H1 (cell line): ENCODE results near the gene DLGAP5. TPM values are rescaled to one million over a fixed set of nuclear protein-coding genes. Genes with fewer than 3 reads are reported as not detected.

Source experiments
- CTCF ChIA-PET: fragments of 300-600 bp; sonication (Branson Sonifier 250); formaldehyde crosslinking; loops from one replicate; lab custom pipeline; 2021; ENCODE audit not compliant: partially characterized antibody; lab: Charles Lee
- POLR2A ChIA-PET: fragments of 300-600 bp; sonication (Branson Sonifier 250); formaldehyde crosslinking; loops from one replicate; lab custom pipeline; 2021; ENCODE audit warnings: inconsistent platforms; ENCODE audit not compliant: partially characterized antibody; lab: Charles Lee
- DNase-seq, 2 experiments: peaks; one replicate each; pipeline versions ENCODE4 v3.0.0 to v3.0.0-alpha.2; 2010 to 2022; ENCODE audit warnings: low spot score in 2 of 2, low read depth in 1 of 2, mixed read lengths in 1 of 2
- FAIRE-seq: peaks from 2 replicates; lab custom pipeline; 2011; peaks lifted over from hg19 to GRCh38; lab: Jason Lieb, UNC
- H2AFZ ChIP-seq: 2 replicates; pipeline ENCODE4 v1.8.1; 2012; ENCODE audit warnings: low read length, inconsistent platforms
- H2AK5ac ChIP-seq: 2 replicates; pipeline ENCODE4 v1.6.1; 2013; ENCODE audit warnings: low read depth, low read length
- H2BK120ac ChIP-seq: replicated peaks from 2 replicates; pipeline ENCODE3; 2013; ENCODE audit warnings: low read depth, low read length, inconsistent platforms
- H2BK12ac ChIP-seq: 2 replicates; pipeline ENCODE4 v1.6.1; 2013; ENCODE audit warnings: low read depth, low read length
- H2BK15ac ChIP-seq: 2 replicates; pipeline ENCODE4 v1.6.1; 2013; ENCODE audit warnings: low read length
- H2BK20ac ChIP-seq: 2 replicates; pipeline ENCODE4 v1.6.1; 2013; ENCODE audit warnings: low read length
- H2BK5ac ChIP-seq: 2 replicates; pipeline ENCODE4 v1.6.1; 2013; ENCODE audit warnings: low read depth, low read length
- H3K14ac ChIP-seq: 2 replicates; pipeline ENCODE4 v1.6.1; 2013; ENCODE audit warnings: inconsistent platforms; ENCODE audit not compliant: insufficient read length
- H3K18ac ChIP-seq: 2 replicates; pipeline ENCODE4 v1.6.1; 2013; ENCODE audit warnings: low read length; ENCODE audit errors: extremely low read depth
- H3K23ac ChIP-seq: 2 replicates; pipeline ENCODE4 v1.6.1; 2013; ENCODE audit warnings: inconsistent platforms; ENCODE audit not compliant: insufficient read length
- H3K23me2 ChIP-seq: 2 replicates; pipeline ENCODE4 v1.6.1; 2013; ENCODE audit warnings: low read depth, low read length
- H3K27ac ChIP-seq: 2 replicates; pipeline ENCODE4 v1.6.1; 2011; ENCODE audit warnings: low read depth, low read length, inconsistent platforms
- H3K27me3 ChIP-seq, 4 experiments: replicated peaks in 1 of 4; 1 replicate in 1 of 4; 2 replicates in 3 of 4; pipeline versions ENCODE4 v1.6.1 to v1.8.1; 2011 to 2013; ENCODE audit warnings: low read length in 3 of 4, mild to moderate bottlenecking in 3 of 4, inconsistent platforms in 2 of 4, mixed read lengths in 2 of 4, moderate library complexity in 1 of 4; ENCODE audit not compliant: control insufficient read depth in 3 of 4, insufficient read depth in 3 of 4; ENCODE audit errors: extremely low read depth in 1 of 4
- H3K36me3 ChIP-seq, 4 experiments: 2 replicates each; pipeline versions ENCODE4 v1.6.1 to v1.8.1; 2011 to 2013; ENCODE audit warnings: mild to moderate bottlenecking in 4 of 4, low read length in 3 of 4, moderate library complexity in 2 of 4, control low read depth in 1 of 4, inconsistent platforms in 1 of 4; ENCODE audit not compliant: insufficient read depth in 4 of 4, control insufficient read depth in 2 of 4
- H3K4ac ChIP-seq: replicated peaks from 2 replicates; pipeline ENCODE3; 2013; ENCODE audit warnings: low read length, low read depth, mixed read lengths, inconsistent platforms; ENCODE audit not compliant: insufficient read length
- H3K4me1 ChIP-seq, 4 experiments: replicated peaks in 1 of 4; 1 replicate in 1 of 4; 2 replicates in 3 of 4; pipeline versions ENCODE4 v1.6.1 to v1.8.1; 2011 to 2013; ENCODE audit warnings: low read length in 3 of 4, inconsistent platforms in 2 of 4, mixed read lengths in 1 of 4; ENCODE audit not compliant: insufficient read depth in 4 of 4, control insufficient read depth in 3 of 4
- H3K4me2 ChIP-seq, 2 experiments: 2 replicates each; pipeline versions ENCODE4 v1.6.1 to v1.8.1; 2011 to 2013; ENCODE audit warnings: low read depth in 2 of 2, low read length in 2 of 2, control low read depth in 1 of 2, inconsistent platforms in 1 of 2, mild to moderate bottlenecking in 1 of 2; ENCODE audit not compliant: insufficient read depth in 1 of 2
- H3K4me3 ChIP-seq, 4 experiments: fragments of 200-600, 300-600 bp in 1 of 4; sonication (generic), shearing (Covaris generic), sonication (Bioruptor Twin) in 1 of 4; 2 replicates each; pipeline versions ENCODE4 v1.5.1 to v1.8.1; 2011 to 2016; ENCODE audit warnings: low read length in 4 of 4, low read depth in 3 of 4, control low read depth in 2 of 4, inconsistent platforms in 2 of 4, mild to moderate bottlenecking in 2 of 4, mixed read lengths in 1 of 4, moderate library complexity in 1 of 4; ENCODE audit not compliant: insufficient read depth in 2 of 4; ENCODE audit errors: extremely low read depth in 1 of 4
- H3K56ac ChIP-seq: replicated peaks from 2 replicates; pipeline ENCODE3; 2013; ENCODE audit warnings: low read depth, mild to moderate bottlenecking, mixed read lengths, low read length, inconsistent platforms; ENCODE audit not compliant: insufficient read length
- H3K79me1 ChIP-seq: 2 replicates; pipeline ENCODE4 v1.6.1; 2013; ENCODE audit warnings: low read depth, low read length, control low read depth
- H3K79me2 ChIP-seq, 2 experiments: 2 replicates each; pipeline versions ENCODE4 v1.6.1 to v1.8.1; 2012 to 2013; ENCODE audit warnings: low read length in 2 of 2, mild to moderate bottlenecking in 2 of 2, inconsistent platforms in 1 of 2; ENCODE audit not compliant: insufficient read depth in 2 of 2, control insufficient read depth in 1 of 2
- H3K9ac ChIP-seq, 4 experiments: replicated peaks in 1 of 4; 1 replicate in 1 of 4; 2 replicates in 3 of 4; pipeline versions ENCODE4 v1.6.1 to v1.8.1; 2011 to 2013; ENCODE audit warnings: low read depth in 3 of 4, low read length in 3 of 4, control low read depth in 2 of 4, mild to moderate bottlenecking in 2 of 4, moderate library complexity in 2 of 4, inconsistent platforms in 1 of 4; ENCODE audit errors: extremely low read depth in 1 of 4
- H3K9me3 ChIP-seq, 2 experiments: 2 replicates each; pipeline versions ENCODE4 v1.6.1 to v1.8.1; 2012 to 2013; ENCODE audit warnings: mild to moderate bottlenecking in 2 of 2, moderate library complexity in 2 of 2, control low read depth in 1 of 2, inconsistent platforms in 1 of 2, low read depth in 1 of 2, low read length in 1 of 2, mixed read lengths in 1 of 2; ENCODE audit not compliant: insufficient read depth in 2 of 2
- H4K20me1 ChIP-seq, 2 experiments: replicated peaks in 1 of 2; 2 replicates each; pipeline versions ENCODE3 to v1.8.1; 2011 to 2013; ENCODE audit warnings: inconsistent platforms in 2 of 2, low read length in 2 of 2, mild to moderate bottlenecking in 1 of 2; ENCODE audit not compliant: insufficient read depth in 2 of 2, control insufficient read depth in 1 of 2
- H4K5ac ChIP-seq: 2 replicates; pipeline ENCODE4 v1.6.1; 2013; ENCODE audit warnings: low read length, low read depth, mixed read lengths, inconsistent platforms; ENCODE audit not compliant: insufficient read length
- H4K8ac ChIP-seq: 2 replicates; pipeline ENCODE4 v1.8.0; 2013; ENCODE audit warnings: mild to moderate bottlenecking, moderate library complexity, low read length, inconsistent platforms; ENCODE audit not compliant: insufficient read depth; ENCODE audit errors: extremely low read depth
- H4K91ac ChIP-seq: replicated peaks from 2 replicates; pipeline ENCODE3; 2013; ENCODE audit warnings: low read length, mixed read lengths, inconsistent platforms; ENCODE audit not compliant: insufficient read length
- CBX5 ChIP-seq: fragments of 300-800, 300-1000 bp; sonication (generic); IDR thresholded peaks from 2 replicates; pipeline ENCODE4 v1.7.1; 2016; ENCODE audit warnings: antibody characterized with exemption, low read length, low read depth
- CBX8 ChIP-seq: fragments of 300-800, 300-1000 bp; sonication (generic); IDR thresholded peaks from 2 replicates; pipeline ENCODE4 v1.7.1; 2016; ENCODE audit warnings: low read depth, low read length, borderline replicate concordance
- GABPA ChIP-seq: IDR thresholded peaks from 2 replicates; pipeline ENCODE4 v1.6.1; 2011; ENCODE audit warnings: mild to moderate bottlenecking, low read length, moderate library complexity, borderline replicate concordance; ENCODE audit not compliant: insufficient read depth
- KDM1A ChIP-seq: fragments of 200-600, 300-600 bp; sonication (generic); IDR thresholded peaks from 2 replicates; pipeline ENCODE4 v1.7.1; 2016; ENCODE audit warnings: mild to moderate bottlenecking, low read length, borderline replicate concordance
- KDM4A ChIP-seq: IDR thresholded peaks from one replicate; pipeline ENCODE4 v1.7.1; 2012; ENCODE audit warnings: low read depth, mild to moderate bottlenecking, moderate library complexity, low read length, inconsistent platforms; ENCODE audit not compliant: severe bottlenecking
- MAFK ChIP-seq: IDR thresholded peaks from 2 replicates; pipeline ENCODE4 v1.6.1; 2012; ENCODE audit warnings: low read depth, mild to moderate bottlenecking, improper control_type of control experiment, low read length
- NANOG ChIP-seq: IDR thresholded peaks from 2 replicates; pipeline ENCODE4 v1.6.1; 2011; ENCODE audit warnings: low read length, low read depth, mild to moderate bottlenecking, inconsistent platforms; ENCODE audit not compliant: insufficient read depth, poor library complexity, severe bottlenecking
- PHF8 ChIP-seq: fragments of 200-600 bp; sonication (generic); conservative IDR thresholded peaks from 2 replicates; pipeline ENCODE4 v1.7.1; 2012; ENCODE audit warnings: low read depth, mild to moderate bottlenecking, inconsistent platforms, low read length, moderate library complexity
- POLR2A ChIP-seq, 2 experiments: IDR thresholded peaks; 1 replicate in 1 of 2; 2 replicates in 1 of 2; pipeline ENCODE4 v1.6.1; 2011; ENCODE audit warnings: low read depth in 2 of 2, low read length in 2 of 2, mild to moderate bottlenecking in 2 of 2; ENCODE audit errors: control extremely low read depth in 1 of 2
- POLR2AphosphoS5 ChIP-seq: IDR thresholded peaks from 2 replicates; pipeline ENCODE4 v1.6.1; 2011; ENCODE audit warnings: low read depth, low read length
- SAP30 ChIP-seq: fragments of 300-600 bp; sonication (generic); IDR thresholded peaks from 2 replicates; pipeline ENCODE4 v1.7.1; 2012; ENCODE audit warnings: low read length, moderate library complexity, mild to moderate bottlenecking, inconsistent platforms; ENCODE audit not compliant: insufficient read depth, insufficient replicate concordance
- SP1 ChIP-seq: IDR thresholded peaks from 2 replicates; pipeline ENCODE4 v1.6.1; 2011; ENCODE audit warnings: low read depth, low read length
- SP2 ChIP-seq: IDR thresholded peaks from 2 replicates; pipeline ENCODE4 v1.6.1; 2012; ENCODE audit warnings: mild to moderate bottlenecking, low read length, inconsistent platforms
- TAF1 ChIP-seq: IDR thresholded peaks from 2 replicates; pipeline ENCODE4 v1.6.1; 2011; ENCODE audit warnings: mild to moderate bottlenecking, low read depth, low read length
- TBP ChIP-seq: IDR thresholded peaks from 2 replicates; pipeline ENCODE4 v1.6.1; 2011; ENCODE audit warnings: low read depth, low read length, improper control_type of control experiment
- polyA plus RNA-seq, 7 experiments: library from polyadenylated mRNA; depleted of rRNA in 3 of 7; stranded (reverse) in 5 of 7; unstranded in 2 of 7; fragments of >200 nt in 5 of 7; fragments of 200-250 nt in 2 of 7; gene quantifications; 1 replicate in 5 of 7; 2 replicates in 1 of 7; 4 replicates in 1 of 7; pipeline versions ENCODE4 v1.2.1 to v1.2.3, GENCODE V29; 2011 to 2013; ENCODE audit warnings: missing spikeins in 2 of 7, mixed read lengths in 2 of 7
- total RNA-seq: library from RNA; stranded (reverse); fragmentation: NEBNext Ultra II Directional; extraction: Animal tissue kit (Norgen Biotek cat#: 25700); gene quantifications from 2 replicates; pipeline ENCODE4 v1.2.1, GENCODE V29; 2021

The DLGAP5 gene
- total and polyA plus RNA-seq, 2 of the 8 experiments (the other 6 are each of a cell fraction or from before 2014, with no cell fraction given) = 16.9 to 155 TPM

GRCh38 chr14:55223364-55223763 is 32.0 kb upstream of the DLGAP5 start:
- Histone ChIP-seq H4K20me1 (no peaks in the 10 kb centered on the region), H3K23me2 (no peaks in the 10 kb centered on the region), H3K27ac (no peak overlapping the region), H4K91ac (no peak overlapping the region), H2AK5ac (no peak overlapping the region), H3K27me3 (peaks cover 0 to 1% (median 0%) of the 10 kb centered on the region in 4 experiments; a peak in 1 of 7 replicates), H3K4me2 (no peak overlapping the region), H3K36me3 (no peaks in the 10 kb centered on the region), H3K79me2 (no peaks in the 10 kb centered on the region), H2BK120ac (no peak overlapping the region), H2BK15ac (no peak overlapping the region), H3K9ac (no peak overlapping the region), H3K79me1 (no peaks in the 10 kb centered on the region), H3K4ac (no peak overlapping the region), H4K8ac (no peak overlapping the region), H4K5ac (no peak overlapping the region), H3K14ac (no peak overlapping the region), H3K23ac (no peak overlapping the region), H3K4me3 (no peak overlapping the region), H3K4me1 (no peaks in the 10 kb centered on the region), H2BK12ac (no peak overlapping the region), H3K18ac (no peak overlapping the region), H3K9me3 (no peaks in the 10 kb centered on the region), H2BK5ac (no peak overlapping the region), H3K56ac (no peak overlapping the region), H2BK20ac (no peak overlapping the region), H2AFZ (no peak overlapping the region)
- no peak for TF ChIP-seq TAF1
- TF ChIP-seq SP1 = no peak
- TF ChIP-seq SAP30 = no peak
- TF ChIP-seq KDM4A = no peak
- TF ChIP-seq CBX8 = no peak
- TF ChIP-seq POLR2A (IDR thresholded peaks at IDR 0.05; ENCODE audit: control extremely low read depth in 1 of 2, low read depth in 2 of 2, low read length in 2 of 2) = no peak
- no peak for TF ChIP-seq PHF8
- TF ChIP-seq GABPA = no peak
- no peak for TF ChIP-seq TBP
- TF ChIP-seq SP2 = no peak
- no peak for TF ChIP-seq MAFK
- no peak for TF ChIP-seq KDM1A
- no peak for TF ChIP-seq POLR2AphosphoS5
- TF ChIP-seq CBX5 = no peak
- TF ChIP-seq NANOG = no peak
- ChIA-PET CTCF (interaction anchor here (0.7 to 1.6 kb wide), 2 partner anchors 10 to 14 kb away, joined by 3 to 4 read pairs; no protein-coding TSS in a partner anchor), POLR2A (interaction anchor here (0.6 to 0.9 kb wide), 2 partner anchors 17 to 195 kb away, joined by 3 to 4 read pairs; no protein-coding TSS in a partner anchor)
- no peak for DNase-seq
- FAIRE-seq = no peak
